Measurements from ENCODE around the gene TAF11L14.

GRCh38 chr5:17655921-17656320 lies 21.7 kb downstream of the TAF11L14 start:
- TF ChIP-seq, protein P1, sequence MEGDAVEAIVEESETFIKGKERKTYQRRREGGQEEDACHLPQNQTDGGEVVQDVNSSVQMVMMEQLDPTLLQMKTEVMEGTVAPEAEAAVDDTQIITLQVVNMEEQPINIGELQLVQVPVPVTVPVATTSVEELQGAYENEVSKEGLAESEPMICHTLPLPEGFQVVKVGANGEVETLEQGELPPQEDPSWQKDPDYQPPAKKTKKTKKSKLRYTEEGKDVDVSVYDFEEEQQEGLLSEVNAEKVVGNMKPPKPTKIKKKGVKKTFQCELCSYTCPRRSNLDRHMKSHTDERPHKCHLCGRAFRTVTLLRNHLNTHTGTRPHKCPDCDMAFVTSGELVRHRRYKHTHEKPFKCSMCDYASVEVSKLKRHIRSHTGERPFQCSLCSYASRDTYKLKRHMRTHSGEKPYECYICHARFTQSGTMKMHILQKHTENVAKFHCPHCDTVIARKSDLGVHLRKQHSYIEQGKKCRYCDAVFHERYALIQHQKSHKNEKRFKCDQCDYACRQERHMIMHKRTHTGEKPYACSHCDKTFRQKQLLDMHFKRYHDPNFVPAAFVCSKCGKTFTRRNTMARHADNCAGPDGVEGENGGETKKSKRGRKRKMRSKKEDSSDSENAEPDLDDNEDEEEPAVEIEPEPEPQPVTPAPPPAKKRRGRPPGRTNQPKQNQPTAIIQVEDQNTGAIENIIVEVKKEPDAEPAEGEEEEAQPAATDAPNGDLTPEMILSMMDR (IDR thresholded peaks at IDR 0.05), result no peak
- no peak for TF ChIP-seq EZH2 (IDR thresholded peaks at IDR 0.05; ENCODE audit: borderline replicate concordance, insufficient read depth, low read depth, low read length, poor library complexity, severe bottlenecking)

All from B cell (primary cell).